ENCODE results near the gene RASSF3.
"Not testable (repeated sequence)": the region's sequence is repeated elsewhere in the genome, so short reads cannot be mapped to it uniquely, and the experiment has no call there.

RASSF3 gene

DNA sequence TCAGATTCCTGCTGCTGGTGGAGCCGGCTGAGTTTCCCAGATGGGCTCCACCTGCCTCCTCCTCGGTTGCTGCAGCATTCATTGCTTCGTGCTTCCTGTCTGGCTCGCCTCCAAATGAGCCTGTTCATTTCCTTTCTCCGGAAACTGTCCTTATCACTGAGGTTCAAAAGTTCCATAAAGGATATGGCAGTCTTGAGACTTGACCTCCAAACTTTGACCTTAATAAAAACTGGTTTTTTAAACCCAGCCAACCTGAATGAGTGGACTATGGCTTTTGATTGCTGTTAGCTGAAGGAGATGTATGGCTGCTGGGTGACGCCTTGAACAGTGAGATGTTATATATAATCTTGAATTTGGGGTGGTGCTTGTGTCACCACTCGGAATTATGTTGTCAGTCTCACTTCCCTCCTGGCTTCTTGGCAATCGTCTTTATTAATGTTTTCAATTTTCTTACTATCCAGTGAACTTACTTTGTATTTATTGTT is 62.7 kb downstream of the RASSF3 start:
- no peak for DNase-seq

DNA sequence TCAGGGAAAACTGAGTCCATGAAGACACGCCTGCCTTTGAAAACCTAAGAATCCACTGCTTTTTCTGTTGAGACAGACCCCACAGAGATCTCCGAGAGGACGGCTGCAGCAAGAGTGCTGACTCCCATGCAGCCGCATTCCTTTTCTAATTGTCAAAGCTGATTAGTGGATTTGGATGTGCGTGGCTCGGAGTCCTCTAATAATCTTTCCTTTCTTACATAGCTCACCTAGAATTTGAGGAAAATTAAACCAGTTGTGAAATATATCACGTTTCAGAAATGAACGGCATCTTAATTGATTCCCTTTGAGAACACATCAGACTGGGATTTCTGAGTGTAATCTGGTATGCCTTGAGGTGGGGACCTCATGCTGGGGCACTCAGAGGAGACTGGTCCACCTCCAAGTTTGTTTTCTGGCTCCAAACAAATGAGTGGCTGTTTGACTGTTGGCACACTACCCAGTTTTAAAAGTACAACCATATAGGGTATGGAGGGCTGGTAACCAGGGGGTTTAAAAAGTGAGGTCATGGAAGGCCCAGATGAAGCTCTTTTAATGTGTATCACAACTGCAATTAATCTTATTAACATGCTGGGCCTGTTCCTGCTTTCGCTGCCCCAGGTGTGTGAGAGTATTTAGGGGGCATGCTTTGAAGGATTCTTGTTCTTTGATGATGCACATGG is 63.3 kb downstream of the RASSF3 start:
- no peak for DNase-seq

- DNase-seq = no peak
Observed at GRCh38 chr12:64674367-64674922, 64.2 kb downstream of the RASSF3 start.

GRCh38 chr12:64675795-64676194 is 65.5 kb downstream of the RASSF3 start:
- no peak for DNase-seq

DNA sequence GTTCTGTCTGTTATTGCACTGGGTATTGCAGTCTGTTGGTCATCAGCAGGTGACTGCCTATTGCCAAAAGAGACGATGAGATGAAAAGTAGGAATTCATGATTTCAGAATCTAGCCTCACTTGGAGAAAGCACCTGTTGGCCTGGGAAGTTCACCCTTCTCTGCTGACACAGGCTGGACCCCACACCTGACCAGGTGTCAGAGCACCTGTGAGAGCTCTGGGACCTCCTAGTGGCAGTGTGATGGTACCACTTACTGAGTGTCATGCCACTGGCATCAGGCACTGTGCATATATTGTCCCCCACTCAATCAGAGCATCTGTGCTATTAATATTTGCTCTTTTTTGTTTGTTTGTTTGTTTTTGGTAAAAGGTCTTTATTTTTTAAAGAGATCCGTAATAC is 68.0 kb downstream of the RASSF3 start:
- no peak for DNase-seq

DNA sequence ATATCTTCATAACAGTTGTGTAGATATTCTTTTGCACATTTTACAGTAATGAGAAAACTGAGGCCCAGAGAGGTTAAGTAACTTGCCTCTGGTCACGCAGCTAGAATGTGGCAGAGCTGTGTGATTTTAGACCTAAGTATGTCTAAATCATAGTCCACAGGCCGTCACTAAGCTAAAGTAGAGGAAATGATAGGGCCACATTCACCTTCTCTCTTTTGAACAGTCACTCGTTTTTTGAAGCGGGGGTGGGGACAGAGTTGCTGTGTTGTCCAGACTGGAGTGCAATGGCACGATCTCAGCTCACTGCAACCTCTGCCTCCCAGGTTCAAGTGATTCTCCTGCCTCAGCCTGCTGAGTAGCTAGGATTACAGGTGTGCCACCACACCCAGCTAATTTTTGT is 68.5 kb downstream of the RASSF3 start:
- DNase-seq = no peak

DNA sequence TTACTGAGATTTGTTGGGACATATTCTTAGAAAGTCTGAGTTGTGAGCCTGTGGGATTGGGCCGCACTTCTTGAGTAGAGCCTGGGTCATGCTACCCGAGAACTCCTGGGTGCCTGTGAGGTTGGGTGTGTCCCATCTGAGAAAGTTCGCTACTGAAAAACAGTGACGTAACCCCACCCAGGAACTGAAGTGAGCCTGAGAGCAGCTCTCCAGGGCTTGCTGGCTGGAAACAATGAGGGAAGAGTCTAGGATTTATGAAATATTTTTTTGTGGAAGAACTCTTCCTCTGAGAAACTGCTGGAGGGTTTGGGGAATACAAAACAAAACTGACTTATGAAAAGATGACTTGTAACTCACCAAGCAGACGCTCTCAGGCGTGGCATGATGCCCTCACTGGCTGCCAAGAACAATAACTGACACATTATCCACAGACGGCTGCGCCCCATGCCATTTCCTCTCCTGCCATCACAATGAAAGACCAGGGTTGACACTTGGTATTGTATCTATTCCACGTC is 69.2 kb downstream of the RASSF3 start:
- DNase-seq = no peak

DNA sequence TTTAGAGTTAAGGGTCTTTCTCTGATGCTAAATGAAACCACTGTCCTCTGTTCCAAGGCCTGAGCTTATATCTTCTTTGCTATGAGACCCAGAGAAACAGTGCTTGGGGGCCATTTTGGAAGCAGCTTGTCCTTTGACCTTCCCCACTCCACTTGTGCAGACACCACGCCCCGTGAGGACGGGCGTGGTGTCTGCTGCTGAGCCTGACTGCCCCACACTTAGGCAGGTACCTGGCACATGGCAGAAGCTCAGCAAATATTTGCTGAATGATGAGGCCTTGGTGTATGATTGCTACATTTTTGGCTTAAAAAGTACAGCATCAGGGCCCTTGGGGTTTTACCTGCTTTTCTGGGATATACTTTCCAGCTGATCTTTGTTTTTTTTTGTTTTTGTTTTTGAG is 69.9 kb downstream of the RASSF3 start:
- DNase-seq = no peak

DNA sequence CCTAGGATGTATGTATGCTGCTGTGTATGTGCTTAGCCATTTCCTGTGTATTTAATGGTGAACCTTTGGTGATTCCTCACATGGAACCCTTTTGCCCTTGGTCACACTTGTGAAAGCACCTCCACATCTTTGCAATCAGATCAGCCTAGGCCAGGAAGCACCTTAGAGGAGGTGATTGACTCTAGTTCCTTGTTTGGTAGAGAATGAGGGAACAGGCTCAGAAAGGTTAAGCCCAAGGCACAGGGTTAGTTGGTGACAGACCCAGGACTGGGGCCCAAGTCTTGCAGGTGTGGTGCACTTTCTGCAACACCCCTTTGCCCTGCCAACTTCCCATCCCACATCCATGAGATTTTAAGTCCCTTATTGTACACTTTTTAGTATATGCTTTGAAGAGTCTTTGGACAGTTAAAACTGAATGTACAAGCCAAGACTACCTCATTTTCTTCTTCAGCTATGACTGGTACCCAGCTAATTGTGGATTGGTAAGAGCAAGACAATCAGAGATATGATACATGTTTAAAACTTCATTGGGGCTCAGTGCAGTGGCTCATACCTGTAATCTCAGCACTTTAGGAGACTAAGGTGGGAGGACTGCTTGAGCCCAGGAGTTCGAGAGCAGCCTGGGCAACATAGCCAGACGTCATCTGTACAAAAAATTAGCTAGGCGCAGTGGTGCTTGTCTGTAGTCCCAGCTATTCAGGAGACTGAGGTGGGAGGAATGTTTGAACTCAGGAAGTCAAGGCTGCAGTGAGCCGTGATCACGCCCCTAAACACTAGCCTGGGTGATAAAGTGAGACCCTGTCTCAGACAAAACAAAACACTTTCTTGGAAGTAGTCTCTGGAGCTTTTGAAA is 71.1 kb downstream of the RASSF3 start:
- no peak for DNase-seq

GRCh38 chr12:64682572-64683277 is 72.4 kb downstream of the RASSF3 start:
- DNase-seq = no peak

GRCh38 chr12:64683816-64684543 is 73.7 kb downstream of the RASSF3 start:
- DNase-seq = no peak

DNA sequence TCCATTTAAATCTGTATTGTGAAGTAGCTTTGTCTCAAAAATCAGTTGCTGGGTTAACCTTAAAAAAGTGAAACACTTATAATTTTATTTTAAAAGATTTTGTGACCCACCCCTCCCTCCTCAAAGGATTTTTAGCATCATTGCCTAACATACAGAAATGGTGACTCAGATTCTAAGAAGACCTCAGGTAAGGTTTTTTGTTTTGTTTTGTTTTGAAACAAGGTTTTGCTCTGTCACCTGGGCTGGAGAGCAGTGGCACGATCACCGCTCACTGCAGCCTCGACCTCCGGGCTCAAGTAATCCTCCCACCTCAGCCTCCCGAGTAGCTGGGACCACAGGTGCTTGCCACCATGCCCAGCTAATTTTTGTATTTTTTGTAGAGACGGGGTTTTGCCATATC is 74.8 kb downstream of the RASSF3 start:
- no peak for DNase-seq

GRCh38 chr12:64685605-64686004 is 75.3 kb downstream of the RASSF3 start:
- no peak for DNase-seq

DNA sequence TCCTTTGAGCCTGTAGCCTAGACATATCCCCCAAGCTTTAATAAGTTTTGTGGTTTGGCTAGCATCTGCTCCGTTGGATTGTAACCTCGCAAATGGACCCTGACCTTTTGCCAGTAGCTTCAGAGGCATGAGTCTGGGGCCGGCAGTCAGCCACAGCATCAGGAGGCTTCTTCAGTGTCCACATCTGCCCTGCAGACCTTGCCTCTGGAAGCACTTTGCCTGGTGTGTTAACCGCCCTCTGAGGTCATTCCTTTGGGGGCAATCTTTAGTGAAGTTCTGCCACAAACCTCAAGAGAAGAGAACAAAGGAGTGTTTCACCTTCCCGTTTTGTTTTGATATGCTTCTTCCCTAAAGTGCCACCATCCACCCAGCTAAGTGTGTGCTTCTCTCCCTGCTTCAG is 77.5 kb downstream of the RASSF3 start:
- DNase-seq = no peak

- DNase-seq = no peak
Observed at GRCh38 chr12:64688219-64688618, 77.9 kb downstream of the RASSF3 start.

GRCh38 chr12:64688715-64689114 is 78.4 kb downstream of the RASSF3 start:
- DNase-seq = no peak

DNA sequence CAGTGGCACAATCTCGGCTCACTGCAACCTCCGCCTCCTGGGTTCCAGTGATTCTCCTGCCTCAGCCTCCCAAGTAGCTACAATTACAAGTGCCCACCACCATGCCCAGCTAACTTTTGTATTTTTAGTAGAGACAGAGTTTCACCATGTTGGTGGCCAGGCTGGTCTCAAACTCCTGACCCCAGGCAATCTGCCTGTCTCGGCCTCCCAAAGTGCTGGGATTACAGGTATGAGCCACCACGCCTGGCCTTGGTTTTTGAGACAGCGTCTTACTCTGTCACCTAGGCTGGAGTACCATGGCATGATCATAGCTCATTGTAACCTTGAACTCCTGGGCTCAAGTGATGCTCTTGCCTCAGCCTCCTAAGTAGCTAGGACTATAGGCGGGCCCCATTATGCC is 79.9 kb downstream of the RASSF3 start:
- not testable (repeated sequence) for DNase-seq

GRCh38 chr12:64691227-64691794 is 81.0 kb downstream of the RASSF3 start:
- DNase-seq = no peak

GRCh38 chr12:64691795-64692583 is 81.7 kb downstream of the RASSF3 start:
- DNase-seq = no peak

DNA sequence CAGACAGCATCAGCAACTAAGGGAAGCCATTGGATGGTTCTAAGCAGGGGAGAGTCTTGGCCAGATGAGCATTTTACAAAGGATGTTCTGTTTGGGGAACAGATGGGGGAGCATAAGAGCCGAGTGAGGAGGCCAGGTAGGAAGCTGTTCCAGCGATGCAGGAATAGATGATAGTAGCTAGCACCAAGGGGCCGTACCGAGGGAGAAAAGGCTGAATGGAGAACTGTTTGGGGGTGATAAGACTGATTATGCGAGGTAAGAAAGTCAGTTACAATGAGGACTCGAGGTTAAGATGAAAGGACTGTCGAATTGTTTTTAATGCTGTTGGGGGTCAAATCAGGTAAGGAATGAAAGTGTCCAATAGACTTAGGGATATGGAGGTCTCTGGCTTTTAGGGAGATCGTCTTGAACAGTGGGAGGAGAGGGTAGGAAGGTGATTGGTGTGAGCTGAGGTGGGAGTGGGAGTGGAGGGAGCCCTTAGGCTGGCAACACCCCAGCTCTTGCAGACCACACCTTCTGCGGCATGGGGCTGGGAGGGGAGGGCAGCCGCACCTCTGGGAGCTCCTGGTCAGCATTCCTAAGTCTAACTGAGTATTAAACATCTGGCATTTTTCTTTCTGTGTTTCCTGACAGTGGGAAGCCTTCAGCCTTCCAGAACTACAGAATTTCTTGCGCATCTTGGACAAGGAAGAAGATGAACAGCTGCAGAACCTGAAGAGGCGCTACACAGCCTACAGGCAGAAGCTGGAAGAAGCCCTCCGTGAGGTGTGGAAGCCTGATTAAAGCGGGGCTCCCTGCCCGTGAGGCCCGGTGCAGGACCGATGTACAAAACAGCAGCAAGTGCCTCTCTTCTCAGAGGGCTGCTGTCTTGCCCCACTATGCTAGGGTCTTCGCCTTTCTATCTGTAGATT is 84.1 kb downstream of the RASSF3 start:
- DNase-seq = no peak
